HG02623 (cell line): ENCODE results near the gene RIPK3.

ENCODE experiments used
- ATAC-seq: cut with Tn5 transposase; IDR thresholded peaks from one replicate; pipeline ENCODE4 v1.9.1; 2021; ENCODE audit warnings: moderate library complexity; ENCODE audit not compliant: unreplicated experiment

Gene RIPK3

GRCh38 chr14:24324024-24324423 lies 15.8 kb downstream of the RIPK3 start:
- ATAC-seq: no peak

- no peak for ATAC-seq
Measured at GRCh38 chr14:24323341-24323740, 16.4 kb downstream of the RIPK3 start.

GRCh38 chr14:24322672-24323071 lies 17.1 kb downstream of the RIPK3 start:
- ATAC-seq: no peak

- ATAC-seq: no peak
Measured at GRCh38 chr14:24321212-24321975, 18.4 kb downstream of the RIPK3 start.

- no peak for ATAC-seq
Measured at GRCh38 chr14:24317141-24317928, 22.5 kb downstream of the RIPK3 start.

- ATAC-seq: no peak
Measured at GRCh38 chr14:24316597-24316950, 23.2 kb downstream of the RIPK3 start.

- no peak for ATAC-seq
Measured at GRCh38 chr14:24315807-24316596, 23.8 kb downstream of the RIPK3 start.

GRCh38 chr14:24315243-24315806 lies 24.5 kb downstream of the RIPK3 start:
- no peak for ATAC-seq

- no peak for ATAC-seq
Measured at GRCh38 chr14:24314377-24315193, 25.2 kb downstream of the RIPK3 start.

- ATAC-seq: no peak
Measured at GRCh38 chr14:24313913-24314312, 25.9 kb downstream of the RIPK3 start.

GRCh38 chr14:24312736-24313507 lies 26.9 kb downstream of the RIPK3 start:
- no peak for ATAC-seq

- no peak for ATAC-seq
Measured at GRCh38 chr14:24311837-24312615, 27.8 kb downstream of the RIPK3 start.

- peak; percentile 62 for ATAC-seq
Measured at GRCh38 chr14:24310646-24311604, 28.9 kb downstream of the RIPK3 start, which contains the start of gene LTB4R. Gene LTB4R, plus strand, starts transcription at chr14:24311502. Its CDS starts 4,150 bp downstream, at chr14:24315652.

- ATAC-seq: no peak
Measured at GRCh38 chr14:24310265-24310645, 29.5 kb downstream of the RIPK3 start.

GRCh38 chr14:24309538-24310264 lies 30.1 kb downstream of the RIPK3 start, which contains the start of gene LTB4R2:
Gene LTB4R2, plus strand, starts transcription at chr14:24310140. Its CDS starts 525 bp downstream, at chr14:24310665.
- no peak for ATAC-seq

- ATAC-seq: no peak
Measured at GRCh38 chr14:24308342-24309124, 31.3 kb downstream of the RIPK3 start.
